ENCODE results near the gene TAS2R31.

The TAS2R31 gene

GRCh38 chr12:11031307-11031706 lies at the start of gene TAS2R31:
TAS2R31 (minus strand) TSS chr12:11031407; CDS start chr12:11031335, 72 bp downstream.
- no peak within 1 kb of the TSS for H3K4me3 ChIP-seq (ENCODE audit: low read depth, low read length)
- ChIA-PET CTCF (no interaction called here), POLR2A (no interaction called here)
- TF ChIP-seq CTCF (IDR thresholded peaks at IDR 0.05; ENCODE audit: insufficient read depth, low read length, missing control alignments): no peak
- no peak for DNase-seq (ENCODE audit: low read depth, low spot score)

GRCh38 chr12:11078246-11078645 lies 47.0 kb upstream of the TAS2R31 start:
- CTCF ChIA-PET: no interaction called here
- H3K4me3 ChIP-seq (ENCODE audit: low read depth, low read length): no peak overlapping the region
- no peak for TF ChIP-seq CTCF (IDR thresholded peaks at IDR 0.05; ENCODE audit: insufficient read depth, low read length, missing control alignments)
- POLR2A ChIA-PET: no interaction called here
- no peak for DNase-seq (ENCODE audit: low read depth, low spot score)

GRCh38 chr12:11075642-11076041 lies 44.4 kb upstream of the TAS2R31 start:
- DNase-seq (ENCODE audit: low read depth, low spot score): no peak
- TF ChIP-seq CTCF (IDR thresholded peaks at IDR 0.05; ENCODE audit: insufficient read depth, low read length, missing control alignments): no peak

GRCh38 chr12:11071414-11071813 lies 40.2 kb upstream of the TAS2R31 start:
- DNase-seq (ENCODE audit: low read depth, low spot score): no peak
- ChIA-PET CTCF (no interaction called here), POLR2A (no interaction called here)
- H3K4me3 ChIP-seq (ENCODE audit: low read depth, low read length): no peak overlapping the region
- TF ChIP-seq CTCF (IDR thresholded peaks at IDR 0.05; ENCODE audit: insufficient read depth, low read length, missing control alignments): no peak

More at GRCh38 chr12:11075642-11076041, 44.4 kb upstream of the TAS2R31 start:
- ChIA-PET POLR2A (no interaction called here), CTCF (no interaction called here)
- H3K4me3 ChIP-seq (ENCODE audit: low read depth, low read length): no peak overlapping the region

GRCh38 chr12:11070999-11071398 lies 39.8 kb upstream of the TAS2R31 start:
- no peak for TF ChIP-seq CTCF (IDR thresholded peaks at IDR 0.05; ENCODE audit: insufficient read depth, low read length, missing control alignments)
- POLR2A ChIA-PET: no interaction called here
- CTCF ChIA-PET: no interaction called here
- no peak for DNase-seq (ENCODE audit: low read depth, low spot score)
- H3K4me3 ChIP-seq (ENCODE audit: low read depth, low read length): no peak overlapping the region

- no peak overlapping the region for H3K4me3 ChIP-seq (ENCODE audit: low read depth, low read length)
- TF ChIP-seq CTCF (IDR thresholded peaks at IDR 0.05; ENCODE audit: insufficient read depth, low read length, missing control alignments): no peak
- DNase-seq (ENCODE audit: low read depth, low spot score): no peak
- CTCF ChIA-PET: no interaction called here
- POLR2A ChIA-PET: no interaction called here
These were observed 38.7 kb upstream of the TAS2R31 start for GRCh38 chr12:11069854-11070365.
